GM21825 (cell line): ENCODE results near the gene DCDC2B.

Experiments
- ATAC-seq: cut with Tn5 transposase; IDR thresholded peaks from one replicate; pipeline ENCODE4 v1.9.1; 2021; ENCODE audit warnings: mild to moderate bottlenecking, moderate library complexity; ENCODE audit not compliant: unreplicated experiment

DCDC2B gene

DNA sequence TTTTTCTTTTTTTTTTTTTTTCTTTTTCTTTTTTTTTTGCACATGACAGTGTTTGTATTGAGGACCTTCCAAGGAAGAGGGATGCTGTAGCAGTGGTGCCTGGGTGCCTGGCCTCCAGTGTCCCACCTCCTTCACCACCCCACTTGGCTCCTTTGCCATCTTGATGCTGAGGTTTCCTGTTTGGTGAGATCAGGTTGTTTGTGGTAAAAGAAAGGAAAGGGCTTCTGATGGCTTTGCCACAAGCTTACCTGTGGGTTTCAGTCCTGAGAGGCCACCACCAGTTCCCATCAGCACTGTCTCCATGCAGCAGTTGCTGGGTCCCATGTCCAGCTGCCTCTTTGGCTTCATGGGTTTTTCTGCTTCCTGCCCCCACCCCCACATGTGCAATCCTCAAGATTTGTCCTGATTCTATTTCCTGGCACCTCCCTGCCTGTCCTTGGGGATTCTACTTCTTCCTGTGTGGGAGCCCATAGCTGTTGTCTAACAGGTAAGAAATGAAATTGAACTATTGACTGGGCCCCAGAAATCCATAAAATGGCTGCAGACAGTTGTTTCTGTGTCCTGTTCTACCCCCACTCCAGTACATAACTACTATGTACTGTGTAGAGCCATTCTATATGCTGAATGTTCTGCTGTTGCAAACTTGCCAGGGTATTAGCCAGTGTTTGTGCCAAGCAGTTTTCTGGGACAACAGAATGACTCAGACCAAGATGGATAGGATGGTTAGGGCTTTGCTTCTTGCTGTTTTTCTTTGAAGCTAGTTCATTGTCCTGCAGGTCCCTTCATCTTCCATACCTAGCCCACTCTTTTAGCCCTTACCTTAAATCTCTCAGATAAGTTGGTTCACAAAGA, 12.7 kb upstream of the DCDC2B start:
- ATAC-seq = no peak

DNA sequence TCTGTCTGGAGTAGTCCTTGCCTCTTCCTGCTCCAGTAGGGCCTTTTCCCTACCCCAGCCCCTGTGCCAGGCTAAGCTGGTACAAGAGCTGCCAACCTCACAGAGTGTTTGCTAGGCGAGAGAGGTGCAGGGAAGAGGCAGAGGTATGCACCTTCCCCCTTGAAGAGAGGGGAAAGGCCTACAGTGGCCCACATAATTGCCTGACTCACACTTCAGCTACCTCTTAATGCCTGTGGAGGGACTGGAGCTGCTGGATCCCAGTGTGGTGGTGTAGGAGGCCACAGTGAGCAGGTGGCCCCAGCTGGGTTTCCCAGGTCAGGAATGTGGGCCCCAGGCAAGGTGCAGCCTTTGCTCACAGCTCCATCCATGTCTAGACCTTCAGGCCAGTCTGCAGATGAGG, 11.8 kb upstream of the DCDC2B start:
- no peak for ATAC-seq

DNA sequence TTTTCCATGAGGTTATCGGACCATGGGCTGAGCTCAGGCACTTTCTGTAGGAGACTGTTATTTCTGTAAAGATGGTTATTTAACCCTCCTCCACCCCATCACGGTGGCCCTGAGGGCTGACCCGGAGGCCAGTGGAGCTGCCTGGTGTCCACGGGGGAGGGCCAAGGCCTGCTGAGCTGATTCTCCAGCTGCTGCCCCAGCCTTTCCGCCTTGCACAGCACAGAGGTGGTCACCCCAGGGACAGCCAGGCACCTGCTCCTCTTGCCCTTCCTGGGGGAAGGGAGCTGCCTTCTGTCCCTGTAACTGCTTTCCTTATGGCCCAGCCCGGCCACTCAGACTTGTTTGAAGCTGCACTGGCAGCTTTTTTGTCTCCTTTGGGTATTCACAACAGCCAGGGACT, 11.1 kb upstream of the DCDC2B start:
- ATAC-seq = no peak

DNA sequence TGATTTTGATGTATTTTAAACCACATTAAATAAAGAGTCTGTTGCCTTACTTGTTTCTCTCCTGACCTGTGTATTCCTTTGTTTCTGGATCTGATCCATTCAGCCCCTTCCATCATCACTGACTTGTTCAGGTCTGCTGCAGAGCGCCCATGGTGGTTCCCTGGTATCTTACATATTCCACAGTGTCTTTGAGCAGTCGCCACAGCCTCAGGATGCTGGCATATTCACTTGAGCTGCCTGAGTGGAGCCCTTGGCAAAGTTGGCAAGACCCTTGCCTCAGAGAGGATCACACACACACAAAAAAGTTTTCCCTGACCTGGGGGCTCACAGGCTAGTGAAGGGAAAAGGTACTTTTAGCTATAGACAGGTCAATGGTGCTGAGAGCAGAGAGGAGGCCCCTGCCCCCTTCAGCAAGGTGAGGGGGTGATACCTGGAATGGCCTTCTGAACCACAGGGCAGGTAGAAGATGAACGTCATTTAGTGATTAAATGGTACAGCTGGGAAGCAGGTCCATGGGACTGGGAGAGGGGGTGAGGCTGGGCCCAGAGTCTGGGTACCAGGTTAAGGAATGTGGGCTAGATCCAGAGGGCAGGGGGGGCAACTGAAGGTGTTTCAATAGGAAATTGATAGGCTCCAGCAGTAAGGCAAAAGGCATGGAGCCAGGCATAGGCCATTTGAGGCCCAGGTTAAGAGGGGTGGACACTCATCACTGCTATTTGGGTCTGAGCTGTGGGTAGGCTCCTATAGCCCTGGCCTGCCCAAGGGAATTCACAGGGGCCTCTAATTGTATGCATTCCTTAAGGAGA, 10.4 kb upstream of the DCDC2B start:
- ATAC-seq = no peak

DNA sequence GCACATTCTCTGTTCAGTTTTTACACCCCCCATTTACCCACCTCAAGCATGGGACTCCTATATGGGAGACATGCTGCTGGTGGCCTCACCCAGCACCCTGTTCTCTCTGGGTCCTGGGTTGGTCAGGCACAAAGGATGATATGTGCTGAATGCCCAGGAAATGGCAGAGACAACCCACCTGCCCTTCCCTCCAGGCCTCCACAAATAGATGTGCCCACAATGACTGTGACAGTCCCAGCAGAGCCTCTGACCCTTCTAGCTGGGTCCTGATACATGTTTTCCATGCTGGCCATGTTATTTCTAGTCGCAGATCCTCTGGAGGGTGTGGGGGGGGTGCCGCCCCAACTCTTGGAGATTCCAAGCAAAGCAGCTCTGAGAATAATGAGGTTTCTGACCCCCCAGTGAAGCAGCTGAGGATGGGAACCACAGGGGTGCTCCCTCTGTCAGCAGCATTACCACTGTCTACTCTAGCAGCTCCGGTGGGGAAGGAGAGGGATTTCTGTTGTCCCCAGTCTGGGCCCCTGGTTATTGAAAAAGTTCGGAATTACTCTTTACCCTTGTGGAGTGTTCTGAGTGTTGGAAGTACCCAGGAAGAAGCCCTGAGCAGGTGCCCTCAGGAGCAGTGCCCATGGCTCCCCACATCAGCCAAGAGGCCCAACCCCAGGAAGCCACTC, 9.7 kb upstream of the DCDC2B start:
- ATAC-seq = no peak

- ATAC-seq = no peak
These were observed 9.2 kb upstream of the DCDC2B start for GRCh38 chr1:32199717-32200072.

- no peak for ATAC-seq
These were observed 8.5 kb upstream of the DCDC2B start, which contains the start of gene CCDC28B for GRCh38 chr1:32200226-32201010. Gene CCDC28B, plus strand, starts transcription at chr1:32200595. Its CDS starts 1,341 bp downstream, at chr1:32201936.

DNA sequence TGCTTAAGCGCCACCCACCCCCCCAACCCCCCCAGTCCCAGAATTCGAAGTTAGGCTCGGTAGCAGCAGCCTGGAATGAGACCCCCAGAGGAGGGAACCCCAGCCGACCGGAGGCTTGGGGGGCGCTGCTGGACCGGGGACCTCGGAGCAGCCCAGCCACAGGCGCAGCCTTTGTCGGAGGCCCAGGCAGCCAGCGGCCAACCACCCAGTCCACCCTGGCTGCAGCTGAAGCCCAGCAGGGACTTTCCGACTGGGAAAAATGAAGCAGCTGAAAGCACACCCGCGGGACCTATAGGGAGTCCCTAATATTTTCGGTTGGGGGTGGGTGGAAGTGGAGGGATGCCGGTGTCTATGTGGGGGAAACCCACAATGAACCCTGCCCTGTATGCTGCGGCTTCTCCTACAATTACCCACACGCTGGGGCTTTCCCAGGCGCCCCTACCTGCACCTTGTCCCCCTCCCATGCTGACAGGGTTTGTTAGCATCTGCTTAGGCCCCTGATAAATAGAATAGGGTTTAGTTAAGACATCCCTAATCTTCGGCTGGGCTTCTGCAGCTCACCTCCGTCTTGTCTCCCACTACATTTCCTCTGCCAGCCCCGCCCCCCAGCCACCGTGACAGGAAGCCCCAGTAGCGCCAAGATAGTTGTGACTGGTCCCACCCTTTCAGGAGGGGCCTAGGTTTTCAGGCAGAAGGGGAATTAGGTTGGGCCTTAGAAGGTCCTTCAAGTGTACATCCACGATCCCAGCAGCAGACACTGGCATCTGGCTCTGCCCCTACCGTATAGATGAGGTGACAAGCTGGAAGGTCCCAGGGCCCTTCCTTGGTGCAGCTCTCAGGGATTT, 7.7 kb upstream of the DCDC2B start:
- ATAC-seq = peak; percentile 42

- no peak for ATAC-seq
These were observed 3.9 kb upstream of the DCDC2B start for GRCh38 chr1:32204943-32205361.

DNA sequence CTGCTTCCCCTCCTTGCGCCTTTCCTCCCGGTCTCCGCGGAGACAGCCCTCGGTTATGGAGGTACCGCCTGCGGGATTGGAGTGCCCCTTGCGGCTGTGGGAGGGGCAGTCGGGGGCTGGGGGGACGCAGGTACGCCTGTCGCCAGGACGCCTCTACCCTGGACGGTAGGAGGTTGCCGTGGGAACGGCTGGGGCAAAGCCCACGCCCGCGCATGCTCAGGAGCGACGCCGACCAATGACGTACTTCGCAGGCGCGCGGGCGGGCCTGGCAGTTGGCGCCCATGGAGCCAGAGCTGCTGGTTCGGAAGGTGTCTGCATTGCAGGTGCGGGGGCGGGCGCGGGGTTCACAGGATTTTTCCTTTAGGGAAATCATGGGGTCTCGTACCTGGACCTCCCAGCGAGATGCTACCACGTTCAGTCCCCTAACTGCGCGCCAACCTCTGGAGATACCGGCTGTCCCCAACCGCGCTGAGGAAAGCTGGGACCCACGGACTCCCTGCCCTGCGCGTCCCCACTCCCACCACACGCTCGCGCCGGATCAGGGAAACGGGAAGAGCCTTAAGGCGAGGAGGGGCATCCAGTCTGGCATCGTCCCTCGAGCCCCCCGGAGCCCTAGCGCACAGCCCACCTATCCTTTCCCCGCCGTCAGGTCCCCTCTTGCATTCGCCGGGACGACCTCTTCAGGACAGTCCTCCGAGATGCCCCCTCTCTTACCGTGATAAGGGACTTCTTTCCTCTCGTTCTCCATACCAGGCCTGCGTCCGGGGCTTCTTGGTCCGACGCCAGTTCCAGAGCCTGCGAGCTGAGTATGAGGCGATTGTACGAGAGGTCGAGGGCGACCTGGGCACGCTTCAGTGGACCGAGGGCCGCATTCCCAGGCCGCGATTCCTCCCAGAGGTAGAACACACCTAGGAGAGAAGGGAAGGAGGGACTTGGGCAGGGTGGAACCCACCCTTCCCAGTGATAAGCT, 3.2 kb upstream of the DCDC2B start, which contains the start of gene IQCC:
TSS of gene IQCC (plus strand) at position 271 of the 970 bp plus-strand sequence. CDS start at position 282, 11 bp downstream.
- ATAC-seq = peak; percentile 37

- ATAC-seq = no peak
These were observed 420 bp upstream of the DCDC2B start for GRCh38 chr1:32208469-32208868.

DNA sequence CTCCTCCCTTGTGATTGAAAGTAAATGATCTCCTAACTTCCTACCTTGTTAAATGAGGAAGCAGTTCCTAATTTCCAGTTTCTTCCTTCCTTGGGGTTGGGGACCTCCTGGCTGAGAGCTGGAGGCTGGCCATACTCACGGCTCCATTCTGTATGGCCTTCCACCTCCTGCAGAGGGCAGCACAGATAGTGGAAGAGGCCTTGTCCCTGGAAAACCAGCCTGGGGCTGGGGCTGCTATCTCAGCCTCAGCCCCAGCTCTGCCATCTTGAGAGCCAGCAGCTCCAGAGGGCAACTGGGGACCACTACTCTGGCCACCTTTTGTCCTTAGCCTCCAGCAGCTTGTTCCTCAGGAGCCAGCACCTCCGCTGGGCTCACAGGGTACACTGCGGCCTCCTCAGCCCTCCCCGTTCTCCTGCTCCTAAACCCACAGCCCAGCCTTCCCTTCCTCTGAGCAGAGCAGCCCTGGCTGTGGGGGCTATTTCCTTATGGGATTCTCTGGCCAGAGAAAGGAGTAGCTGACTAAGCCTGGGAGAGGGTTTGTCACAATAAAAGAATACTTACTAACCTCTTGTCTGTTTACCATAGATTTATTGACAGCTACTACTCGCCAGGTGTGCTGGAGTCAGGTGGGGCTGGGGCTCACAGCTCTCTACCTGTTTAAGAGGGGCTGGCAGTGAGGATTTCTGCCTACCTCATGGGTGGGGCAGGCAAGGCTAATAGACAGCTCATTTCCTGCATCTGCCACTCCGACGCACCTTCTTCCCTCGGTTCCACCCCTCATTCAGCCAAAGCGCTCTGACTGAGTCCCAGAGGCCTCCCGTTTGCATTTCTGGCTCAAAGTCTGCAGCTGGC, 7.0 kb downstream of the DCDC2B start:
- no peak for ATAC-seq

- ATAC-seq = no peak
These were observed 7.7 kb downstream of the DCDC2B start for GRCh38 chr1:32216566-32216965.

- ATAC-seq = no peak
These were observed 10.1 kb downstream of the DCDC2B start for GRCh38 chr1:32219022-32219421.

GRCh38 chr1:32220746-32221580, 12.1 kb downstream of the DCDC2B start:
- ATAC-seq = no peak

- ATAC-seq = no peak
These were observed 12.7 kb downstream of the DCDC2B start for GRCh38 chr1:32221581-32221979.
